Erythroblast (primary cell): ENCODE data around the gene LGSN.

Experiments used
- GATA1 ChIP-seq: IDR thresholded peaks from 2 replicates; pipeline ENCODE4 v1.6.1; 2011; ENCODE audit warnings: low read depth, mild to moderate bottlenecking, control low read depth, low read length, moderate library complexity
- POLR2A ChIP-seq: IDR thresholded peaks from 2 replicates; pipeline ENCODE4 v1.6.1; 2011; ENCODE audit warnings: mild to moderate bottlenecking, low read length

DNA sequence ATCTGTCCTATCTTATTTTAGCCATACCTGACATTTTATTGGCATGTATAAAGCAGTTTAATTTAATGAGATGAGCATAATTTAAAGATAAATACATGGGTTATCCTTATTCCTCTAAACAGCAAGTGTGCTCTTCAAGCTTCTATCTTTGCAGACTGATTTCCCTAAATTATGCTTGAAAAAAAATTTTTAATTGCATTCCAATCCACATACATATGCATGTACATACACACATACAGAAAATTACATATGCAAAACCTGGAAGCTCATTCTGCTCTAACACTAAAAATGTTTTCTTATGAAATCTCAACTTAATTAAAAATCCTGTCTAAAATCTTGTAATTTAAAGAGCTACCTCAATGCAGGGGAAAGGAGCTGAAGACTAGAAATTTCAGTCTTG lies 73.2 kb downstream of the LGSN start:
- TF ChIP-seq POLR2A: no peak
- no peak for TF ChIP-seq GATA1
